GM19239 (cell line): ENCODE data around the gene CRLF3.
"Not testable (repeated sequence)": the region's sequence is repeated elsewhere in the genome, so short reads cannot be mapped to it uniquely, and the experiment has no call there.

Experiments used
- DNase-seq: peaks from one replicate; pipeline ENCODE4 v3.0.0; 2011; ENCODE audit warnings: low spot score; ENCODE audit not compliant: insufficient read length
- FAIRE-seq: peaks from 2 replicates; lab custom pipeline; 2011; peaks lifted over from hg19 to GRCh38; lab: Jason Lieb, UNC

The CRLF3 gene

GRCh38 chr17:30824356-30825145 lies at the start of gene CRLF3:
Gene CRLF3 (minus strand): TSS chr17:30824692. CDS start chr17:30824651, 41 bp downstream.
- DNase-seq (peak; percentile 89), FAIRE-seq (peak; percentile 78)

- FAIRE-seq (no peak), DNase-seq (no peak)
These were observed 44.5 kb upstream of the CRLF3 start for GRCh38 chr17:30869005-30869404.

GRCh38 chr17:30864636-30865035 lies 40.1 kb upstream of the CRLF3 start:
- FAIRE-seq (no peak), DNase-seq (no peak)

GRCh38 chr17:30858556-30859250 lies 34.2 kb upstream of the CRLF3 start:
- FAIRE-seq = no peak
- DNase-seq = no peak

GRCh38 chr17:30854146-30854545 lies 29.7 kb upstream of the CRLF3 start:
- FAIRE-seq = no peak
- no peak for DNase-seq

- FAIRE-seq = no peak
These were observed 23.5 kb upstream of the CRLF3 start for GRCh38 chr17:30848021-30848420.

GRCh38 chr17:30840771-30841170 lies 16.3 kb upstream of the CRLF3 start:
- FAIRE-seq = no peak
- DNase-seq = no peak

More at GRCh38 chr17:30848021-30848420, 23.5 kb upstream of the CRLF3 start:
- DNase-seq = no peak

GRCh38 chr17:30838202-30838807 lies 13.8 kb upstream of the CRLF3 start:
- FAIRE-seq (no peak), DNase-seq (no peak)

- DNase-seq (no peak), FAIRE-seq (peak; percentile 11)
These were observed 8.1 kb upstream of the CRLF3 start for GRCh38 chr17:30832438-30833124.

- DNase-seq (peak; percentile 78), FAIRE-seq (peak; percentile 90)
These were observed 7.4 kb upstream of the CRLF3 start, which contains the start of gene ATAD5 for GRCh38 chr17:30831663-30832437. Gene ATAD5 (plus strand): TSS chr17:30831966. CDS start chr17:30832348, 382 bp downstream.

GRCh38 chr17:30831257-30831656 lies 6.8 kb upstream of the CRLF3 start:
- DNase-seq (no peak), FAIRE-seq (no peak)

GRCh38 chr17:30829022-30829421 lies 4.5 kb upstream of the CRLF3 start:
- no peak for DNase-seq
- FAIRE-seq = no peak

- no peak for FAIRE-seq
These were observed 2.6 kb upstream of the CRLF3 start for GRCh38 chr17:30827082-30827481.

GRCh38 chr17:30824002-30824355 lies 513 bp downstream of the CRLF3 start:
- peak; percentile 17 for DNase-seq
- peak; percentile 60 for FAIRE-seq

More at GRCh38 chr17:30827082-30827481, 2.6 kb upstream of the CRLF3 start:
- DNase-seq = no peak

GRCh38 chr17:30823421-30823820 lies 1.1 kb downstream of the CRLF3 start:
- no peak for DNase-seq
- peak; percentile 26 for FAIRE-seq

GRCh38 chr17:30822919-30823318 lies 1.6 kb downstream of the CRLF3 start:
- not testable (repeated sequence) for DNase-seq, FAIRE-seq

- peak; percentile 44 for FAIRE-seq
- DNase-seq = no peak
These were observed 2.4 kb downstream of the CRLF3 start for GRCh38 chr17:30821871-30822723.

- FAIRE-seq (no peak), DNase-seq (no peak)
These were observed 4.4 kb downstream of the CRLF3 start for GRCh38 chr17:30819971-30820705.
